ENCODE measurements around the gene DOCK6. TPM values are rescaled to one million over a fixed set of nuclear protein-coding genes. Genes with fewer than 3 reads are reported as not detected.

DOCK6 gene
- total RNA-seq, 1 experiment from 2014 or later = 19.4 TPM

DNA sequence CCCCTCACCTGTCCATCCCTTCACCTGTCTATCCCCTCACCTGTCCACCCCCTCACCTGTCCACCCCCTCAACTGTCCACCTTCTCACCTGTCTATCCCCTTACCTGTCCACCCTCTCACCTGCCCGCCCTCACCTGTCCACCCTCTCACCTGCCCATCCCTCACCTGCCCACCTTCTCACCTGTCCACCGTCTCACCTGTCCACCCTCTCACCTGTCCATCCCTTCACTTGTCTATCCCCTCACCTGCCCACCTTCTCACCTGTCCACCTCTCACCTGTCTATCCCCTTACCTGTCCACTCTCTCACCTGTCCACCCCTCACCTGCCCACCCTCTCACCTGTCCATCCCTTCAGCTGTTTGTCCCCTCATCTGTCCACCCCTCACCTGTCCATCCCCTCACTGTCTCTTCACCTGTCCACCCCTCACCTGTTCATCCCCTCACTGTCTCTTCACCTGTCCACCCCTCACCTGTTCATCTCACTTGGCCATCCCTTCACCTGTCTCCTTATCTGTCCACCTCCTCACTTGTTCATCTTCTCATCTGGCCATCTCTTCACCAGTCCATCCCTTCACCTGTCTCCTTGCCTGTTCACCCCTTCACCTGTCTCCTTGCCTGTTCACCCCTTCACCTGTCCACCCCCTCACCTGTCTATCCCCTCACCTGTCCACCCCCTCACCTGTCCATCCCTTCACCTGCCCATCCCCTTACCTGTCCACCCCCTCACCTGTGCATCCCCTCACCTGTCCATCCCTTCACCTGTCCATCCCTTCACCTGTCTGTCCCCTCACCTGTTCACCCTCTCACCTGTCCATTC lies 52.3 kb downstream of the DOCK6 start:
- TF ChIP-seq, protein P1, sequence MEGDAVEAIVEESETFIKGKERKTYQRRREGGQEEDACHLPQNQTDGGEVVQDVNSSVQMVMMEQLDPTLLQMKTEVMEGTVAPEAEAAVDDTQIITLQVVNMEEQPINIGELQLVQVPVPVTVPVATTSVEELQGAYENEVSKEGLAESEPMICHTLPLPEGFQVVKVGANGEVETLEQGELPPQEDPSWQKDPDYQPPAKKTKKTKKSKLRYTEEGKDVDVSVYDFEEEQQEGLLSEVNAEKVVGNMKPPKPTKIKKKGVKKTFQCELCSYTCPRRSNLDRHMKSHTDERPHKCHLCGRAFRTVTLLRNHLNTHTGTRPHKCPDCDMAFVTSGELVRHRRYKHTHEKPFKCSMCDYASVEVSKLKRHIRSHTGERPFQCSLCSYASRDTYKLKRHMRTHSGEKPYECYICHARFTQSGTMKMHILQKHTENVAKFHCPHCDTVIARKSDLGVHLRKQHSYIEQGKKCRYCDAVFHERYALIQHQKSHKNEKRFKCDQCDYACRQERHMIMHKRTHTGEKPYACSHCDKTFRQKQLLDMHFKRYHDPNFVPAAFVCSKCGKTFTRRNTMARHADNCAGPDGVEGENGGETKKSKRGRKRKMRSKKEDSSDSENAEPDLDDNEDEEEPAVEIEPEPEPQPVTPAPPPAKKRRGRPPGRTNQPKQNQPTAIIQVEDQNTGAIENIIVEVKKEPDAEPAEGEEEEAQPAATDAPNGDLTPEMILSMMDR (IDR thresholded peaks at IDR 0.05) = no peak
- no peak for TF ChIP-seq SIN3A (IDR thresholded peaks at IDR 0.05; ENCODE audit: borderline replicate concordance, insufficient read depth, low read depth, low read length)
- no peak for TF ChIP-seq POLR2AphosphoS5 (IDR thresholded peaks at IDR 0.05; ENCODE audit: low read depth, low read length)
- TF ChIP-seq, protein P2, sequence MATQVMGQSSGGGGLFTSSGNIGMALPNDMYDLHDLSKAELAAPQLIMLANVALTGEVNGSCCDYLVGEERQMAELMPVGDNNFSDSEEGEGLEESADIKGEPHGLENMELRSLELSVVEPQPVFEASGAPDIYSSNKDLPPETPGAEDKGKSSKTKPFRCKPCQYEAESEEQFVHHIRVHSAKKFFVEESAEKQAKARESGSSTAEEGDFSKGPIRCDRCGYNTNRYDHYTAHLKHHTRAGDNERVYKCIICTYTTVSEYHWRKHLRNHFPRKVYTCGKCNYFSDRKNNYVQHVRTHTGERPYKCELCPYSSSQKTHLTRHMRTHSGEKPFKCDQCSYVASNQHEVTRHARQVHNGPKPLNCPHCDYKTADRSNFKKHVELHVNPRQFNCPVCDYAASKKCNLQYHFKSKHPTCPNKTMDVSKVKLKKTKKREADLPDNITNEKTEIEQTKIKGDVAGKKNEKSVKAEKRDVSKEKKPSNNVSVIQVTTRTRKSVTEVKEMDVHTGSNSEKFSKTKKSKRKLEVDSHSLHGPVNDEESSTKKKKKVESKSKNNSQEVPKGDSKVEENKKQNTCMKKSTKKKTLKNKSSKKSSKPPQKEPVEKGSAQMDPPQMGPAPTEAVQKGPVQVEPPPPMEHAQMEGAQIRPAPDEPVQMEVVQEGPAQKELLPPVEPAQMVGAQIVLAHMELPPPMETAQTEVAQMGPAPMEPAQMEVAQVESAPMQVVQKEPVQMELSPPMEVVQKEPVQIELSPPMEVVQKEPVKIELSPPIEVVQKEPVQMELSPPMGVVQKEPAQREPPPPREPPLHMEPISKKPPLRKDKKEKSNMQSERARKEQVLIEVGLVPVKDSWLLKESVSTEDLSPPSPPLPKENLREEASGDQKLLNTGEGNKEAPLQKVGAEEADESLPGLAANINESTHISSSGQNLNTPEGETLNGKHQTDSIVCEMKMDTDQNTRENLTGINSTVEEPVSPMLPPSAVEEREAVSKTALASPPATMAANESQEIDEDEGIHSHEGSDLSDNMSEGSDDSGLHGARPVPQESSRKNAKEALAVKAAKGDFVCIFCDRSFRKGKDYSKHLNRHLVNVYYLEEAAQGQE (IDR thresholded peaks at IDR 0.05; ENCODE audit: insufficient read depth in 1 of 2, low read depth in 2 of 2, low read length in 1 of 2) = no peak
- no peak for TF ChIP-seq TCF7L2 (IDR thresholded peaks at IDR 0.05; ENCODE audit: low read depth, low read length)
- no TSS peak for BruUV-seq (replicated peaks)
- ChIA-PET CTCF (no interaction called here), POLR2A (no interaction called here)
- no peak overlapping the region for H3K4me3 ChIP-seq (ENCODE audit: low read depth in 2 of 2, low read length in 2 of 2)
- ATAC-seq (no peak), DNase-seq (ENCODE audit: low read depth, low spot score) (no peak)
- H3K27me3 ChIP-seq (ENCODE audit: control insufficient read depth, insufficient read depth, low read length) = no peaks in the 10 kb centered on the region
- no peaks in the 10 kb centered on the region for H3K9me3 ChIP-seq (ENCODE audit: control insufficient read depth, insufficient read depth, low read depth, low read length)
- in situ Hi-C loops (cut with HindIII; ENCODE audit: low pct_unique_long_range_greater_than_20kb, low sequenced_read_pairs) (no loop called here), intact Hi-C loops (cut with micrococcal nuclease; ENCODE audit: unreplicated experiment) (no loop called here)
- no peaks in the 10 kb centered on the region for H3K36me3 ChIP-seq (ENCODE audit: control insufficient read depth, insufficient read depth, low read length)
- H3K27ac ChIP-seq (ENCODE audit: low read length) = no peak overlapping the region
- no peaks in the 10 kb centered on the region for H3K4me1 ChIP-seq (ENCODE audit: control insufficient read depth, insufficient read depth, low read length)

DNA sequence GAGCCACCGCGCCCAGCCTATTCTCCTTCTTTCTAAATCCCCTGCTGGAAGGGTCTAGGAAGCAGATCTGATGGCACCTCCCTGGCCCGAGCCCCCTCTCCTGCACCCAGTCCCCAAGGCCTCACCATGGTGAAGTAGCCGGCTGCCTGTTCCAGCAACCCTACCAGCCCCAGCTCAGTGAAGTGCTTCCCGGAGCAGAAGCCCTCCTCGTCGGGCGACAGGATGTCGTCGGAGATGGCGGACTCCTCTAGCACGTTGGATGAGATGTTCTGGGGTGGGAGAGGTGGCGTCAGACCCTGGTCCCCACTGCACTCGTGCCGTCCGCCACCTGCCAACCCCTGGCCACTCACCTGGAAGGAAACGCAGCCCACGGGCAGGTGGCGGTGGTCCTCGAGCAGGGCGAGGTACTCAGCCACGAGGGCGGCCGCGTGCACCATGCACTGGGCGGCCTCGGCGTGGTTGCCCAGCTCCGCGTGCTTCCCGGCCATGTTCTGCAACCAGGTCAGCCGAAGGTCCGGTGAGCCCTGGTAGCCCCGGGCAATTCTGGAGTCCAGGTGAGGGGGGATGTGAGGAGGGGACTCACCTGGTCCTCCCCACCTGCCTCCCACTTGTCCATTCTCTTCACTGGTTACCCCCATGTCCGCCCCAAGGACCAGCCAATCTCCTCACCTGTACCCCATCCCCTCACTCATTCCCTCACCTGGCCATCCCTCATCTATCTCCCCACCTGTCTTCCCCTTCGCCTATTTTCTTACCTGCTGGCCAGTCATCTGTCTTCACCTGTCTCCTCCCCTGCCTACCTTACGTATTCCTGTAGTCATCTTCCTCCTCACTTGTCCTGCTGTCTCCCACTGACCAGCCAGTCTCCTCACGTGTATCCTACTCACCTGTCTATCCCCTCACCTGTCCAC lies 53.5 kb downstream of the DOCK6 start:
- ATAC-seq (no peak), DNase-seq (ENCODE audit: low read depth, low spot score) (no peak)
- H3K27me3 ChIP-seq (ENCODE audit: control insufficient read depth, insufficient read depth, low read length) = no peaks in the 10 kb centered on the region
- POLR2A ChIA-PET = no interaction called here
- in situ Hi-C loops (cut with HindIII; ENCODE audit: low pct_unique_long_range_greater_than_20kb, low sequenced_read_pairs) (no loop called here), intact Hi-C loops (cut with micrococcal nuclease; ENCODE audit: unreplicated experiment) (no loop called here)
- H3K27ac ChIP-seq (ENCODE audit: low read length) = no peak overlapping the region
- H3K9me3 ChIP-seq (ENCODE audit: control insufficient read depth, insufficient read depth, low read depth, low read length) = no peaks in the 10 kb centered on the region
- no TSS peak for BruUV-seq (replicated peaks)
- no peak overlapping the region for H3K4me3 ChIP-seq (ENCODE audit: low read depth in 2 of 2, low read length in 2 of 2)
- no peak for TF ChIP-seq TCF7L2 (IDR thresholded peaks at IDR 0.05; ENCODE audit: low read depth, low read length)
- no peak for TF ChIP-seq POLR2AphosphoS5 (IDR thresholded peaks at IDR 0.05; ENCODE audit: low read depth, low read length)
- TF ChIP-seq, protein P2 (IDR thresholded peaks at IDR 0.05; ENCODE audit: insufficient read depth in 1 of 2, low read depth in 2 of 2, low read length in 1 of 2) = no peak
- no peak for TF ChIP-seq SIN3A (IDR thresholded peaks at IDR 0.05; ENCODE audit: borderline replicate concordance, insufficient read depth, low read depth, low read length)
- TF ChIP-seq, protein P1 (IDR thresholded peaks at IDR 0.05) = no peak
- CTCF ChIA-PET = no interaction called here
- no peaks in the 10 kb centered on the region for H3K36me3 ChIP-seq (ENCODE audit: control insufficient read depth, insufficient read depth, low read length)
- H3K4me1 ChIP-seq (ENCODE audit: control insufficient read depth, insufficient read depth, low read length) = no peaks in the 10 kb centered on the region
